SK-N-SH treated with all-trans-retinoic acid at 6 μM for 48 hours (cell line): Measurements from ENCODE around the gene ALDH4A1.
A peak's percentile ranks its signal among the peaks of the same experiment; 100 is the strongest.

Source experiments
- ATAC-seq: fragments of 200-7000 bp; cut with Tn5 transposase; 3 replicates; pipeline ENCODE4 v1.9.1; 2020; ENCODE audit warnings: mild to moderate bottlenecking, moderate library complexity
- ARNTL ChIP-seq: fragments of 450-650 bp; formaldehyde crosslinking; IDR thresholded peaks from 2 replicates; pipeline ENCODE4 v1.5.0; 2020; ENCODE audit warnings: low read depth, mild to moderate bottlenecking, moderate library complexity, borderline replicate concordance
- BACH2 ChIP-seq: fragments of 250-450 bp; sonication (Bioruptor Pico); IDR thresholded peaks from 2 replicates; pipeline ENCODE4 v1.9.0; 2021; ENCODE audit warnings: mild to moderate bottlenecking, borderline replicate concordance
- CSDC2 ChIP-seq: fragments of 250-450 bp; sonication (Bioruptor Pico); IDR thresholded peaks from 2 replicates; pipeline ENCODE4 v1.5.0; 2020; ENCODE audit warnings: mild to moderate bottlenecking, moderate library complexity
- ESRRG ChIP-seq: fragments of 250-450 bp; sonication (Bioruptor Pico); IDR thresholded peaks from 2 replicates; pipeline ENCODE4 v1.6.1; 2021; ENCODE audit warnings: mild to moderate bottlenecking
- GLIS3 ChIP-seq: fragments of 250-450 bp; sonication (Bioruptor Pico); IDR thresholded peaks from 2 replicates; pipeline ENCODE4 v1.5.0; 2020; ENCODE audit warnings: mild to moderate bottlenecking, moderate library complexity
- ISL1 ChIP-seq: fragments of 250-450 bp; sonication (Bioruptor Pico); IDR thresholded peaks from 2 replicates; pipeline ENCODE4 v2.1.2; 2022; ENCODE audit warnings: mild to moderate bottlenecking, moderate library complexity
- OSR1 ChIP-seq: fragments of 250-450 bp; sonication (Bioruptor Pico); IDR thresholded peaks from 2 replicates; pipeline ENCODE4 v1.8.0; 2022; ENCODE audit warnings: moderate library complexity, mild to moderate bottlenecking, inconsistent platforms
- PPARA ChIP-seq: fragments of 250-450 bp; sonication (Bioruptor Pico); IDR thresholded peaks from 2 replicates; pipeline ENCODE4 v1.5.0; 2020; ENCODE audit warnings: mild to moderate bottlenecking, borderline replicate concordance
- RARB ChIP-seq: fragments of 250-450 bp; sonication (Bioruptor Pico); IDR thresholded peaks from 2 replicates; pipeline ENCODE4 v1.8.0; 2021; ENCODE audit warnings: mild to moderate bottlenecking, moderate library complexity
- SNAI2 ChIP-seq: fragments of 250-450 bp; sonication (Bioruptor Pico); IDR thresholded peaks from 2 replicates; pipeline ENCODE4 v1.5.0; 2020; ENCODE audit warnings: mild to moderate bottlenecking, moderate library complexity
- TCF4 ChIP-seq: fragments of 250-450 bp; sonication (Bioruptor Pico); IDR thresholded peaks from 2 replicates; pipeline ENCODE4 v1.8.0; 2021; ENCODE audit warnings: mild to moderate bottlenecking, moderate library complexity, borderline replicate concordance
- TOX ChIP-seq: fragments of 250-450 bp; sonication (Bioruptor Pico); IDR thresholded peaks from 2 replicates; pipeline ENCODE4 v1.8.0; 2021; ENCODE audit warnings: mild to moderate bottlenecking, moderate library complexity, borderline replicate concordance
- ZC3H10 ChIP-seq: fragments of 250-450 bp; sonication (Bioruptor Pico); IDR thresholded peaks from 2 replicates; pipeline ENCODE4 v1.5.1; 2021; ENCODE audit warnings: mild to moderate bottlenecking, moderate library complexity
- ZFP3 ChIP-seq: fragments of 250-450 bp; sonication (Bioruptor Pico); IDR thresholded peaks from 2 replicates; pipeline ENCODE4 v1.5.0; 2020; ENCODE audit warnings: mild to moderate bottlenecking, moderate library complexity
- ZFP30 ChIP-seq: fragments of 450-650 bp; formaldehyde crosslinking; IDR thresholded peaks from 2 replicates; pipeline ENCODE4 v1.5.0; 2022; ENCODE audit warnings: mild to moderate bottlenecking, moderate library complexity
- ZNF565 ChIP-seq: fragments of 450-650 bp; formaldehyde crosslinking; conservative IDR thresholded peaks from 2 replicates; pipeline ENCODE4 v1.5.0; 2020; ENCODE audit warnings: low read depth, mild to moderate bottlenecking, moderate library complexity
- ZNF70 ChIP-seq: fragments of 450-650 bp; formaldehyde crosslinking; IDR thresholded peaks from 2 replicates; pipeline ENCODE4 v1.5.0; 2020; ENCODE audit warnings: mild to moderate bottlenecking, moderate library complexity
- ZNF8 ChIP-seq: fragments of 450-650 bp; formaldehyde crosslinking; IDR thresholded peaks from 2 replicates; pipeline ENCODE4 v1.5.0; 2020; ENCODE audit warnings: mild to moderate bottlenecking, moderate library complexity
- TF ChIP-seq, protein P1 (sequence below): fragments of 250-450 bp; sonication (Bioruptor Pico); IDR thresholded peaks from 2 replicates; pipeline ENCODE4 v1.8.0; 2021; ENCODE audit warnings: low read depth, mild to moderate bottlenecking, moderate library complexity, borderline replicate concordance
- TF ChIP-seq, protein P2 (sequence below): fragments of 250-450 bp; sonication (Bioruptor Pico); IDR thresholded peaks from 2 replicates; pipeline ENCODE4 v1.8.0; 2020; ENCODE audit warnings: mild to moderate bottlenecking, moderate library complexity, borderline replicate concordance
- TF ChIP-seq, protein P3 (sequence below): fragments of 250-450 bp; sonication (Bioruptor Pico); IDR thresholded peaks from 2 replicates; pipeline ENCODE4 v1.5.1; 2020; ENCODE audit warnings: low read depth, mild to moderate bottlenecking, moderate library complexity
- TF ChIP-seq, protein P4 (sequence below): fragments of 250-450 bp; sonication (Bioruptor Pico); IDR thresholded peaks from 2 replicates; pipeline ENCODE4 v1.5.1; 2021; ENCODE audit warnings: mild to moderate bottlenecking, moderate library complexity
- TF ChIP-seq, protein P5 (sequence below): fragments of 250-450 bp; sonication (Bioruptor Pico); IDR thresholded peaks from 2 replicates; pipeline ENCODE4 v1.5.0; 2020; ENCODE audit warnings: mild to moderate bottlenecking, moderate library complexity

The ALDH4A1 gene

DNA sequence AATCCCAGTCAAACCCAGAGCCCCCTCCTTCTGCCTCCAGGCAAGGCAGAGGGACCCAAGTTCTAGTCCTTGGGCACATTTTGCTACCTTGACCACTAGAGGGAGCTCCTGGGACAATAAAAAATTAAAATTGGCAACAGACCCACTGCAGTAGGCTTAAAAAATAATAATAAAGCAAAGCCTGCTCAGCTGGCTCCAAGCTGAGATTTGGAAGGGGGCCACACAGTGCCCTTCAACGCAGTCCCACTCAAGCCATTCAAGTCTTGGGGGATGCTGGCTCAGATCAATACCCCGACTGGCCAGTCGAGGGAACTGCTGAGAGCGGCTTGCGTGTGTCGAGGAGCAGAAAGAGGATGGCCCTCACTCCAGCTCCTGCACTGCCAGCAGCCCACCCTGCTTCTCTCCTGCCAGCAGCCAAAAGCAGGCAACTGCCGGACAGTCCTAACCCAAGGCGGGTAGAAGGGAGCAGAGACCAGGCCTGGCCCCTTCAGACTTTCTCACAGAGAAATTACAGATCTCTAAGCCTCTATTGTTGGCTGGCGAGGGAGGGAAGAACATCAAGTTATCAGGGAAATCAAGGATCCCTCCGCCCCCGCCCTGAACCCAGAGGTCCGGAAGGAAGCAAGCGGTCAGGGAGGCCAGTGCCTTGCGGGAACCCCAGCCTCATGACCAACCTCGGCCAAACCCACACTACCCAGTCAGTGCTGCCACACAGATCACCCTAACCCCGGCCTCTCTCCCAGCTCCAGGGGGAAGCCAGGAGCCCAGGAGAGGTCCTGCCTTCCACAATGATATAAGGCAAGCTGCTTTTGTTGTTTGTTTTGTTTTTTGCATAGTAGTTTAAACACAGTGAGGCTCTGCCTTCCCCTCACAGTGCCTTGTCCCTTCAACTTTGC is 4.9 kb upstream of the ALDH4A1 start:
- TF ChIP-seq, protein P1, sequence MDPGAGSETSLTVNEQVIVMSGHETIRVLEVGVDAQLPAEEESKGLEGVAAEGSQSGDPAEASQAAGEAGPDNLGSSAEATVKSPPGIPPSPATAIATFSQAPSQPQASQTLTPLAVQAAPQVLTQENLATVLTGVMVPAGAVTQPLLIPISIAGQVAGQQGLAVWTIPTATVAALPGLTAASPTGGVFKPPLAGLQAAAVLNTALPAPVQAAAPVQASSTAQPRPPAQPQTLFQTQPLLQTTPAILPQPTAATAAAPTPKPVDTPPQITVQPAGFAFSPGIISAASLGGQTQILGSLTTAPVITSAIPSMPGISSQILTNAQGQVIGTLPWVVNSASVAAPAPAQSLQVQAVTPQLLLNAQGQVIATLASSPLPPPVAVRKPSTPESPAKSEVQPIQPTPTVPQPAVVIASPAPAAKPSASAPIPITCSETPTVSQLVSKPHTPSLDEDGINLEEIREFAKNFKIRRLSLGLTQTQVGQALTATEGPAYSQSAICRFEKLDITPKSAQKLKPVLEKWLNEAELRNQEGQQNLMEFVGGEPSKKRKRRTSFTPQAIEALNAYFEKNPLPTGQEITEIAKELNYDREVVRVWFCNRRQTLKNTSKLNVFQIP (CRISPR knock-in tag) = no peak
- TF ChIP-seq ESRRG (CRISPR knock-in tag) (no peak), PPARA (CRISPR knock-in tag) (no peak), OSR1 (no peak), ZFP3 (CRISPR knock-in tag) (no peak), ZNF70 (CRISPR knock-in tag) (no peak), ARNTL (CRISPR knock-in tag) (no peak), ISL1 (no peak), TOX (no peak), ZC3H10 (no peak), ZFP30 (CRISPR knock-in tag) (no peak), BACH2 (no peak)
- TF ChIP-seq, protein P2, sequence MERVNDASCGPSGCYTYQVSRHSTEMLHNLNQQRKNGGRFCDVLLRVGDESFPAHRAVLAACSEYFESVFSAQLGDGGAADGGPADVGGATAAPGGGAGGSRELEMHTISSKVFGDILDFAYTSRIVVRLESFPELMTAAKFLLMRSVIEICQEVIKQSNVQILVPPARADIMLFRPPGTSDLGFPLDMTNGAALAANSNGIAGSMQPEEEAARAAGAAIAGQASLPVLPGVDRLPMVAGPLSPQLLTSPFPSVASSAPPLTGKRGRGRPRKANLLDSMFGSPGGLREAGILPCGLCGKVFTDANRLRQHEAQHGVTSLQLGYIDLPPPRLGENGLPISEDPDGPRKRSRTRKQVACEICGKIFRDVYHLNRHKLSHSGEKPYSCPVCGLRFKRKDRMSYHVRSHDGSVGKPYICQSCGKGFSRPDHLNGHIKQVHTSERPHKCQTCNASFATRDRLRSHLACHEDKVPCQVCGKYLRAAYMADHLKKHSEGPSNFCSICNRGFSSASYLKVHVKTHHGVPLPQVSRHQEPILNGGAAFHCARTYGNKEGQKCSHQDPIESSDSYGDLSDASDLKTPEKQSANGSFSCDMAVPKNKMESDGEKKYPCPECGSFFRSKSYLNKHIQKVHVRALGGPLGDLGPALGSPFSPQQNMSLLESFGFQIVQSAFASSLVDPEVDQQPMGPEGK (CRISPR knock-in tag) = no peak
- TF ChIP-seq, protein P3, sequence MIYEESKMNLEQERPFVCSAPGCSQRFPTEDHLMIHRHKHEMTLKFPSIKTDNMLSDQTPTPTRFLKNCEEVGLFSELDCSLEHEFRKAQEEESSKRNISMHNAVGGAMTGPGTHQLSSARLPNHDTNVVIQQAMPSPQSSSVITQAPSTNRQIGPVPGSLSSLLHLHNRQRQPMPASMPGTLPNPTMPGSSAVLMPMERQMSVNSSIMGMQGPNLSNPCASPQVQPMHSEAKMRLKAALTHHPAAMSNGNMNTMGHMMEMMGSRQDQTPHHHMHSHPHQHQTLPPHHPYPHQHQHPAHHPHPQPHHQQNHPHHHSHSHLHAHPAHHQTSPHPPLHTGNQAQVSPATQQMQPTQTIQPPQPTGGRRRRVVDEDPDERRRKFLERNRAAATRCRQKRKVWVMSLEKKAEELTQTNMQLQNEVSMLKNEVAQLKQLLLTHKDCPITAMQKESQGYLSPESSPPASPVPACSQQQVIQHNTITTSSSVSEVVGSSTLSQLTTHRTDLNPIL (CRISPR knock-in tag) = no peak
- peak; percentile 9; the same call in 2 of the 3 replicates for ATAC-seq

DNA sequence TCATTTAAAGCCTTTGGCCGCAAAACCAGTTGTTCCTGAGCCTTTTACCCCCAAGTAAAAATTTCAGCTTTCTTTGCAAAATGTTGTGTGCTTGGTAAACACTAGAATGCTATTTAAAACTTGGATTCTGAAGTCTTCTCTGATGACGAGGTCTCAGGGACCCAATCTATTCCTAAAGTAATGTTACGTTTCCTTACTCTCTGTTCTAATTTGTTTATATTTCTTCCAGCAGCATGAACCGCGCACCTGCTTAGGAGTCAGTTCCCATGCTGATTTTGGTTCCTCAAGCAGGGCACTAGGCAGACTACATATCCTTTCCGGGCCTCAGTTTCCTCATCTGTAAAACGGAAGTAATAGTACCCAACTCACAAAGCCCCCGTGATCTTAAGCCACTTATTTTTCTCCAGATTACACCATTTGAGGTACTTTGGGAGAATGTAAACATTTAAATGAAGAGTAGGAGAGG is 969 bp upstream of the ALDH4A1 start:
- TF ChIP-seq TCF4 (CRISPR knock-in tag) (no peak), ZFP30 (CRISPR knock-in tag) (no peak), OSR1 (no peak), TOX (no peak), ZC3H10 (no peak), ARNTL (CRISPR knock-in tag) (no peak), GLIS3 (CRISPR knock-in tag) (no peak), ESRRG (CRISPR knock-in tag) (no peak), SNAI2 (no peak), ZFP3 (CRISPR knock-in tag) (no peak), RARB (CRISPR knock-in tag) (no peak), ZNF565 (no peak), ZNF8 (CRISPR knock-in tag) (no peak), CSDC2 (CRISPR knock-in tag) (no peak), ZNF70 (CRISPR knock-in tag) (no peak)
- TF ChIP-seq, protein P3 (CRISPR knock-in tag) = no peak
- TF ChIP-seq, protein P4, sequence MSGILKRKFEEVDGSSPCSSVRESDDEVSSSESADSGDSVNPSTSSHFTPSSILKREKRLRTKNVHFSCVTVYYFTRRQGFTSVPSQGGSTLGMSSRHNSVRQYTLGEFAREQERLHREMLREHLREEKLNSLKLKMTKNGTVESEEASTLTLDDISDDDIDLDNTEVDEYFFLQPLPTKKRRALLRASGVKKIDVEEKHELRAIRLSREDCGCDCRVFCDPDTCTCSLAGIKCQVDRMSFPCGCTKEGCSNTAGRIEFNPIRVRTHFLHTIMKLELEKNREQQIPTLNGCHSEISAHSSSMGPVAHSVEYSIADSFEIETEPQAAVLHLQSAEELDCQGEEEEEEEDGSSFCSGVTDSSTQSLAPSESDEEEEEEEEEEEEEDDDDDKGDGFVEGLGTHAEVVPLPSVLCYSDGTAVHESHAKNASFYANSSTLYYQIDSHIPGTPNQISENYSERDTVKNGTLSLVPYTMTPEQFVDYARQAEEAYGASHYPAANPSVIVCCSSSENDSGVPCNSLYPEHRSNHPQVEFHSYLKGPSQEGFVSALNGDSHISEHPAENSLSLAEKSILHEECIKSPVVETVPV (CRISPR knock-in tag) = no peak
- TF ChIP-seq, protein P2 (CRISPR knock-in tag) = no peak
- TF ChIP-seq, protein P1 (CRISPR knock-in tag) = no peak
- TF ChIP-seq, protein P5, sequence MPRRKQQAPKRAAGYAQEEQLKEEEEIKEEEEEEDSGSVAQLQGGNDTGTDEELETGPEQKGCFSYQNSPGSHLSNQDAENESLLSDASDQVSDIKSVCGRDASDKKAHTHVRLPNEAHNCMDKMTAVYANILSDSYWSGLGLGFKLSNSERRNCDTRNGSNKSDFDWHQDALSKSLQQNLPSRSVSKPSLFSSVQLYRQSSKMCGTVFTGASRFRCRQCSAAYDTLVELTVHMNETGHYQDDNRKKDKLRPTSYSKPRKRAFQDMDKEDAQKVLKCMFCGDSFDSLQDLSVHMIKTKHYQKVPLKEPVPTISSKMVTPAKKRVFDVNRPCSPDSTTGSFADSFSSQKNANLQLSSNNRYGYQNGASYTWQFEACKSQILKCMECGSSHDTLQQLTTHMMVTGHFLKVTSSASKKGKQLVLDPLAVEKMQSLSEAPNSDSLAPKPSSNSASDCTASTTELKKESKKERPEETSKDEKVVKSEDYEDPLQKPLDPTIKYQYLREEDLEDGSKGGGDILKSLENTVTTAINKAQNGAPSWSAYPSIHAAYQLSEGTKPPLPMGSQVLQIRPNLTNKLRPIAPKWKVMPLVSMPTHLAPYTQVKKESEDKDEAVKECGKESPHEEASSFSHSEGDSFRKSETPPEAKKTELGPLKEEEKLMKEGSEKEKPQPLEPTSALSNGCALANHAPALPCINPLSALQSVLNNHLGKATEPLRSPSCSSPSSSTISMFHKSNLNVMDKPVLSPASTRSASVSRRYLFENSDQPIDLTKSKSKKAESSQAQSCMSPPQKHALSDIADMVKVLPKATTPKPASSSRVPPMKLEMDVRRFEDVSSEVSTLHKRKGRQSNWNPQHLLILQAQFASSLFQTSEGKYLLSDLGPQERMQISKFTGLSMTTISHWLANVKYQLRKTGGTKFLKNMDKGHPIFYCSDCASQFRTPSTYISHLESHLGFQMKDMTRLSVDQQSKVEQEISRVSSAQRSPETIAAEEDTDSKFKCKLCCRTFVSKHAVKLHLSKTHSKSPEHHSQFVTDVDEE (CRISPR knock-in tag) = no peak
- TF ChIP-seq, all 23 proteins: peak for 0
- ATAC-seq = no peak
